Peyer's patch (tissue), 4 donors: ENCODE measurements around the gene BMP7. TPM values are rescaled to one million over a fixed set of nuclear protein-coding genes. Genes with fewer than 3 reads are reported as not detected.
"Not testable (repeated sequence)": the region's sequence is repeated elsewhere in the genome, so short reads cannot be mapped to it uniquely, and the experiment has no call there.

Experiments
- DNase-seq, 3 donors: peaks; one replicate each; pipeline ENCODE4 v3.0.0-alpha.2; 2017 to 2019
- H3K27ac ChIP-seq, 4 donors: fragments of 200-600 bp; sonication (generic); one replicate each; pipeline ENCODE4 v1.5.1; 2016 to 2019
- H3K27me3 ChIP-seq, 2 donors: fragments of 200-600 bp; sonication (generic); one replicate each; pipeline ENCODE4 v1.5.1; 2019
- H3K36me3 ChIP-seq, 3 donors: fragments of 200-600 bp; sonication (generic); one replicate each; pipeline ENCODE4 v1.5.1; 2016 to 2019
- H3K4me1 ChIP-seq, 4 donors: fragments of 200-600 bp; sonication (generic); one replicate each; pipeline ENCODE4 v1.5.1; 2016 to 2019
- H3K4me3 ChIP-seq, 4 donors: fragments of 200-600 bp; sonication (generic); 1 replicate in 3 of 4; 2 replicates in 1 of 4; pipeline ENCODE4 v1.5.1; 2016 to 2019; ENCODE audit warnings: mild to moderate bottlenecking in 1 of 4
- H3K9me3 ChIP-seq, 4 donors: fragments of 200-600 bp; sonication (generic); one replicate each; pipeline ENCODE4 v1.5.1; 2016 to 2019; ENCODE audit warnings: mild to moderate bottlenecking in 1 of 4
- POLR2A ChIP-seq, 2 donors: fragments of 450-650 bp; IDR thresholded peaks; one replicate each; pipeline ENCODE4 v1.5.1; 2017; ENCODE audit warnings: antibody characterized with exemption in 2 of 2, mild to moderate bottlenecking in 2 of 2, moderate library complexity in 2 of 2
- total RNA-seq, 4 donors: library from RNA; depleted of rRNA; stranded (reverse); fragments of >200 nt; gene quantifications; one replicate each; pipeline ENCODE4 v1.1.0, GENCODE V29; 2016
- TF ChIP-seq, protein P1 (sequence below), 6 experiments: fragments of 450-650 bp in 4 of 6; fragments of 200-600 bp in 2 of 6; sonication (generic) in 1 of 6; IDR thresholded peaks; one replicate each; pipeline ENCODE4 v1.5.1; 2017 to 2019; ENCODE audit warnings: antibody characterized with exemption in 6 of 6, mild to moderate bottlenecking in 3 of 6, moderate library complexity in 1 of 6

The BMP7 gene
- total RNA-seq, 4 donors from 2014 or later: 0.67 to 2.7 TPM; not detected in 2

DNA sequence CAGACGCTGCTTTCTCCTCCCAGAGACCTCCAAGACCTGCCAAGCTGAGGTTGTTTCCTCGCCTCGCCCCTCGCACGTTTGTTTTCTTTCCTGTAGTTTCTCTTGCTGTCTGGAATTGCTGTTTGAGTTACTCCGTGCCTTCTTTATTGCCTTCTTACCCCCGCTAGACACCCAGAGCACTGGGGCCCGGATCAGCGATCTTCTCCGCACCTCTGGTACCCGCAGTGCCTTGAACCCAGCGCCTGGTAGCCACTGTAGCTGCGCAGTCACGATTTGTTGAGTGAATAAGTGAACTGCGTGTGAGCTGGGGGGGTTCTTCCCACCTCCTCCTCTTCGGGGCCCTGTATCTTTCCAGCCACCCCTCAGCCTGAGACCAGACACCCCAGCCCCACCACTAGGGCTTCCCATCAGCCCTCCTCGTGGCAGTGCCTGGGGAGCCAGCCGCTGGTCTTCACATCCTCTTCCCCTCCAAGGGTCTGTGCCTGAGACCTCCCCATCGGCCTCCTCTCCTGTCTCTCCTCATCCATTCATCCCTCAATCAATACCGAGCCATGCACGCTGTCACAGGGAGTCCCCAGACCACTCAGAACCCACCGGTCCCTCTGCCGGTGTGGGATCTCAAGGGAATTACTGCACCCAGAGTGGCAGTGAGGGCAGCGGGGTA, 849 bp upstream of the BMP7 start:
- Histone ChIP-seq H3K27ac (no peak overlapping the region), H3K27me3 (peaks cover 0 to 15% of the 10 kb centered on the region in 2 donors), H3K9me3 (no peaks in the 10 kb centered on the region), H3K4me1 (peaks cover 0 to 19% (median 0%) of the 10 kb centered on the region in 4 donors), H3K4me3 (peak overlapping the region in 1 of 4 donors; percentile 42), H3K36me3 (no peaks in the 10 kb centered on the region)
- DNase-seq: no peak
- TF ChIP-seq, protein P1, sequence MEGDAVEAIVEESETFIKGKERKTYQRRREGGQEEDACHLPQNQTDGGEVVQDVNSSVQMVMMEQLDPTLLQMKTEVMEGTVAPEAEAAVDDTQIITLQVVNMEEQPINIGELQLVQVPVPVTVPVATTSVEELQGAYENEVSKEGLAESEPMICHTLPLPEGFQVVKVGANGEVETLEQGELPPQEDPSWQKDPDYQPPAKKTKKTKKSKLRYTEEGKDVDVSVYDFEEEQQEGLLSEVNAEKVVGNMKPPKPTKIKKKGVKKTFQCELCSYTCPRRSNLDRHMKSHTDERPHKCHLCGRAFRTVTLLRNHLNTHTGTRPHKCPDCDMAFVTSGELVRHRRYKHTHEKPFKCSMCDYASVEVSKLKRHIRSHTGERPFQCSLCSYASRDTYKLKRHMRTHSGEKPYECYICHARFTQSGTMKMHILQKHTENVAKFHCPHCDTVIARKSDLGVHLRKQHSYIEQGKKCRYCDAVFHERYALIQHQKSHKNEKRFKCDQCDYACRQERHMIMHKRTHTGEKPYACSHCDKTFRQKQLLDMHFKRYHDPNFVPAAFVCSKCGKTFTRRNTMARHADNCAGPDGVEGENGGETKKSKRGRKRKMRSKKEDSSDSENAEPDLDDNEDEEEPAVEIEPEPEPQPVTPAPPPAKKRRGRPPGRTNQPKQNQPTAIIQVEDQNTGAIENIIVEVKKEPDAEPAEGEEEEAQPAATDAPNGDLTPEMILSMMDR (IDR thresholded peaks at IDR 0.05): no peak
- TF ChIP-seq POLR2A (IDR thresholded peaks at IDR 0.05): no peak

DNA sequence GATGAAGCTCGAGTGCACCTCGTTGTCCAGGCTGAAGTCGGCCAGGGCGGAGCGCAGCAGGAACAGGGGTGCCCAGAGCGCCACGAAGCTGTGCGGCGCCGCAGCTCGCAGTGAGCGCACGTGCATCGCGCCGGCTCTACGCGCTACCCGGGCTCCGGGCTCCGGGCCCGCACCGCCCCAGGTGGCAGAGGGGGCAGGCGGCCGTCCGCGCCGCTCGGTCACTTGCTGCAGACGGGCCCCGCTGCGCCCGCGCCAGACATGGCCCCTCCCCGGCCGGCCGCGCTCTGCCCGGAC, 497 bp downstream of the BMP7 start:
- H3K27me3 ChIP-seq: peaks cover 0 to 15% of the 10 kb centered on the region in 2 donors
- peaks cover 0 to 19% (median 0%) of the 10 kb centered on the region in 4 donors for H3K4me1 ChIP-seq
- H3K36me3 ChIP-seq: no peaks in the 10 kb centered on the region
- H3K9me3 ChIP-seq: no peaks in the 10 kb centered on the region
- no peak for DNase-seq
- peak overlapping the region; percentile 8 to 42 (median 28) for H3K4me3 ChIP-seq
- H3K27ac ChIP-seq: no peak overlapping the region
- TF ChIP-seq, protein P1 (IDR thresholded peaks at IDR 0.05): no peak
- no peak for TF ChIP-seq POLR2A (IDR thresholded peaks at IDR 0.05)

DNA sequence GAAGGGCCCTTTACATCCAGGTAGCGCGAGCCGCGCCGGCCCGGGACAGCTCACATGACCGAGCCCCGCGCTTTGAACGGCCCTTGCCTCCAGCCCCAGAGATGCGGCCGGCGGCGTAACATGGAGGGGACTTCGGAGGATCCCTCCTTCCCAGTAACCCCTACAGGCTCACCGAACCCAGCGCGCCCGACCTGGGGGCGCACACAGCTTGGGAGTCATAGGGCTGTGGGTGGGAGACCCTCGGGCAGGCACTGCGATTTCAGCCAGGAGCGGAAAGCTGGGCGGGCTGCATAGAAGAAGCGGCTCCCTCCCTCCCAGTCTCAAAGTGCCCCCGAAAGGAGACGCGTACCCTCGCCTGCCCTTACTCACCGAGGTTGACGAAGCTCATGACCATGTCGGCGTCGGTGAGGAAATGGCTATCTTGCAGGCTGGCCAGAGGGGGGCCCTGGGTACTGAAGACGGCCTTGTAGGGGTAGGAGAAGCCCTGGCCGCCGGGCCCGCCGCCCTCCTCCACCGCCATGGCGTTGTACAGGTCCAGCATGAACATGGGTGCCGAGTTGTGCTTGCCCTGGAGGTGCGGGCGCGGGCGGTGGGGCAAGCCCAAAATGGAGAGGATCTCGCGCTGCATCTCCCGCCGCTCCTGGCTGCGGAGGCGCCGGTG, 975 bp downstream of the BMP7 start:
- DNase-seq: no peak
- Histone ChIP-seq H3K27me3 (peaks cover 0 to 15% of the 10 kb centered on the region in 2 donors), H3K27ac (no peak overlapping the region), H3K4me1 (peaks cover 0 to 19% (median 0%) of the 10 kb centered on the region in 4 donors), H3K4me3 (peak overlapping the region; percentile 8 to 42 (median 28)), H3K36me3 (no peaks in the 10 kb centered on the region), H3K9me3 (no peaks in the 10 kb centered on the region)
- TF ChIP-seq, protein P1 (IDR thresholded peaks at IDR 0.05): no peak
- no peak for TF ChIP-seq POLR2A (IDR thresholded peaks at IDR 0.05)

DNA sequence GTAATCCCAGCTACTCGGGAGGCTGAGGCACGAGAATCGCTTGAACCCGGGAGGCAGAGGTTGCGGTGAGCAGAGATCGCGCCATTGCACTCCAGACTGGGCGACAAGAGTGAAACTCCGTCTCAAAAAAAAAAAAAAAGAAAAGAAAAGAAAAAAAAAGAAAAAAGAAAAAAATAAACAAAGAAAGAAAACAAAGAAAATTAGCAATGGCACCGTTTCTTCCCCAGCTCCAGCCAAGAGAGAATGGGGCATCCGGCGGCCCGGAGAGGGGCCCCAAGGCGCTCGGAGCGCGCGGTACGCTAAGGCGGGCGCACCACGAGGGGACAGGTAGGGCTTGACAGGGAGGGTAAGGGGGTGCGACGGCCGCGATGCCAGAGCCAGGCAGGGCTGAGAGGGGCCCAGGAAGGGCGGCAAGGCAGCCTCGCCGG, 1.5 kb downstream of the BMP7 start:
- peaks cover 0 to 19% (median 0%) of the 10 kb centered on the region in 4 donors for H3K4me1 ChIP-seq
- H3K9me3 ChIP-seq, H3K36me3 ChIP-seq, DNase-seq, H3K27ac ChIP-seq: not testable (repeated sequence)
- peaks cover 0 to 15% of the 10 kb centered on the region in 2 donors for H3K27me3 ChIP-seq
- H3K4me3 ChIP-seq: peak overlapping the region in 2 of 4 donors; percentile 31 to 42

DNA sequence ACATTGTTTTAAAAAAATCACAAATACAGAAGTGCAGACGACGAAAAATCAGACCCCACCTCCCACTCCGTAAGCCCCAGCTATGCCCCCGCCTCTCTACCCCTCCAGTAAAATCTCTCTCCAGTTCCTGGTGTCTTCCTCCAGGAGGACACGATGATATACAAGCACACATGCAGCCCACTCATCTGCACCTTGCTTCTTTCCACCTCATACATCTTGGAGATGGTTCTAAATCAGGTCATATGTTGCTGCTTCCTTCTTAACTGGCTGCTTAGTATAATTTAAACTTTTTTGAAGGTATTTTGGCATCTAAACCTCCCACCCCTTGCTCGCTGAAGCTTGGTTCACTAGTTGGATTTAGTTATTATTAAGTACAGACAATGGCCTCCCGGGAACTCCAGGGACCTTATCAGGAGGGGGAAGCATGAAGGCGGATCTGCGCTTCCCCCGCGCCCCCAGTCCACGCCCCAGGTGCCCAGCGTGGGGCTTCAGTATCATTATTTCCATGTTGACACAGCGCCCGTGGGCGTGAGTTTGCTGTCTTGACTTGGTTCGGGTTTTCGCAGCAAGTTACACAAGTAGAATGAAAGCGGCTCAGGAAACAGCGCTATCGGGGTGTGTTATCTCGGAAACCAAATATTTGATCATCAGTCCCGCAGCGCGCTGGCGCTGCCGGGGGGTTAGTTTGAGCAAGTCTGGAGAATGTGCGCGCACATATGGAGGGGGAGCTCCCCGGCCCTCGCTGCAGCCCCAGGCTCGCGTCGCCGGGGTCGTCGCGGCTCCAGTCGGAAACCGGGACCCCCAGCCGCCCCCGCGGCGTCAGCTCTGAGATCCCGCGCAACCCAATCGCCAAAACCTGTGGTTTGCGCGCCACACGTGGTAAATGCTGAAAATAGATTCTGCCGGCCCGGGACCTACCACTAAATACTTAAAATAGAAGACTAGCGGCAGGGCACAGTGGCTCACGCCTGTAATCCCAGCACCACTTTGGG, 2.3 kb downstream of the BMP7 start:
- peaks cover 0 to 15% of the 10 kb centered on the region in 2 donors for H3K27me3 ChIP-seq
- H3K4me3 ChIP-seq: no peak overlapping the region
- H3K4me1 ChIP-seq: peaks cover 0 to 19% (median 0%) of the 10 kb centered on the region in 4 donors
- no peak for TF ChIP-seq POLR2A (IDR thresholded peaks at IDR 0.05)
- TF ChIP-seq, protein P1 (IDR thresholded peaks at IDR 0.05): no peak
- DNase-seq: no peak
- H3K27ac ChIP-seq: no peak overlapping the region
- no peaks in the 10 kb centered on the region for H3K9me3 ChIP-seq
- no peaks in the 10 kb centered on the region for H3K36me3 ChIP-seq
